Frontal cortex (tissue), 4 donors: ENCODE data around the gene EFNA5. TPM values are rescaled to one million over a fixed set of nuclear protein-coding genes. Genes with fewer than 3 reads are reported as not detected.

Experiments
- DNase-seq, 2 donors: peaks; one replicate each; pipeline ENCODE4 v3.0.0; 2012; ENCODE audit warnings: low spot score in 2 of 2
- FAIRE-seq: peaks from 2 replicates; lab custom pipeline; 2012; peaks lifted over from hg19 to GRCh38; lab: Jason Lieb, UNC
- total RNA-seq: library from RNA; depleted of rRNA; stranded (reverse); fragments of >200 nt; gene quantifications from one replicate; pipeline ENCODE4 v1.2.3, GENCODE V29; 2014
- donor health status: control.
- donor health status: control.
- donor health status: control.

EFNA5 gene
- total RNA-seq: 13.5 TPM

DNA sequence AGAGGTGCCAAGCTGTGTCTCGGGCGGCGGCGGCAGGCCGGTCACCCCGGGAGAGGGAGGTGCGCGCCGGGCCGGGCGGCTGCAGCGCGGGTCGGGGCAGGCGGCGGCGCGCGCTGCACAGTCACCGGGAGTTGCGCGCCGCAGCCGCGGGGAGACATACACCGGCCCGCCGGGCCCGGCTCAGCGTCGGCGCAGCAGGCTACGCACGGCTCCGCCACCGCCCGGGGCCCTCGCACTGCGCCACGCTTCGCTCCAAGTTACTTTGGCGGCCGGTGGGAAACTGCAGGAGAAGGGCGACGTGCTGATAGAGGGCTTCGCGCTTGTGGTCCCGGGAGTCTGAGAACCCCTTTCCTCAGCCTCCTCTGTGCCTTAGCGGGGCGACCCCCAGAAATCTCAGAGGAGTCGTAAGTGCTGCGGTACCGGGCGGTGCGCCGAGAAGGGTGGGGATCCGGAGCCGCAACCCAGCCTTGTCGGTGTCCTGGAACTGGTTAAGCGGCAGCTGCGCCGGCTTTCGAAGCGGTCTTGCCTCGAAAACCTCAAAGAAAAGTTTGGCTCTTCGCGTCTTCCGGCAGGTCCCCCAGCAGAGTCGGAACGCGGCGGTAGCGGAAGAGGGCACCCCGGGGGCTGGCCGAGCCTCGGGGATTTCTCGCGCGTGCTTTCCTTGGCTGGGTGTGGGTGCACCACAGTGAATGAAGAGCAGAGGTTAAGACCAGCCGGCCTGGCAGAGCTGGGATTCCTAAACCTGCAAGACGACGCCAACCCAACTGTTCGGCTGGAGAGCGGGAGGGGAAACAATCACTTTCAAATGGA lies at the start of gene EFNA5:
EFNA5 (minus strand) TSS at position 6 of the 810 bp plus-strand sequence.
- DNase-seq (peak; percentile 16 to 43), FAIRE-seq (no peak)

DNA sequence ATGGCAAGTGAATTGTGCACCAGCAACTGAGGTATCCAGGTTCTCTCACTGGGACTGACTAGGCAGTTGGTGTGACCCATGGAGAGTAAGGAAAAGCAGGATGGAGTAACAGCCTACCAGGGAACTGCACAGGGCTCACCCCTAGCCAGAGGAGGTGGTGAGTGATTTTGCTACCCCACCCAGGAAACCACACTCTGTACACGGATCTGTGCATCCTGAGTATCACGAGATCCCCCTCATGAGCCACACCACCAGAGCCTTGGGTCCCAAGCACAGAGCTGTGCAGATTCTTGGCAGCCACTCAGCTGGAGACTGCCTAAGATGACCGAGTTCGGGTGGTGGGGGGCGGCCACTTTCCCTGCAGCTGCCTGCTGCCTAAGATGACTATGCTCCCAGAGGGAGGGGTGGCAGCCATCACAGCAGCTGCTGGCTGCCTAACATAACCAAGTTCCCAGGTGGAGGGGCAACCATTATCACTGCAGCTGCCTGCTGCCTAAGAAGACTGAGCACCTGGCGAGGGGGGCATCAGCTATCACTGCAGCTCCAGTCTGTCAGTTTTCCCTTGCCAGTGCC lies 48.4 kb upstream of the EFNA5 start:
- FAIRE-seq: no peak
- DNase-seq: no peak

DNA sequence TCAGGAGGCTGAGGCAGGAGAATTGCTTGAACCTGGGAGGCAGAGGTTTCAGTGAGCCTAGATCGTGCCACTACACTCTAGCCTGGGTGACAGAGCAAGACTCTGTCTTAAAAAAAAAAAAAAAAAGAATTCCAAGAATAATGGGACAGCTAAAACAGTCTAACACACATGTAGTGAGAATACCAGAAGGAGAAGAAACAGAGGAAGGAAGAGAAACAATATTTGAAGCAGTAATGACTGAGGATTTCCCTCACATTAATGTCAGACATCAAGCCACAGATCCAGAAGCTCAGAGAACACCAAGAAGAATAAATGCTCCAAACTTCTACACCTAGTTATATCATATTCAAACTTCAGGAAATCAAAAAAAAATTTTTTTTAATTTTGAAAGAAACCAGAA lies 47.1 kb upstream of the EFNA5 start:
- DNase-seq: no peak
- FAIRE-seq: no peak

DNA sequence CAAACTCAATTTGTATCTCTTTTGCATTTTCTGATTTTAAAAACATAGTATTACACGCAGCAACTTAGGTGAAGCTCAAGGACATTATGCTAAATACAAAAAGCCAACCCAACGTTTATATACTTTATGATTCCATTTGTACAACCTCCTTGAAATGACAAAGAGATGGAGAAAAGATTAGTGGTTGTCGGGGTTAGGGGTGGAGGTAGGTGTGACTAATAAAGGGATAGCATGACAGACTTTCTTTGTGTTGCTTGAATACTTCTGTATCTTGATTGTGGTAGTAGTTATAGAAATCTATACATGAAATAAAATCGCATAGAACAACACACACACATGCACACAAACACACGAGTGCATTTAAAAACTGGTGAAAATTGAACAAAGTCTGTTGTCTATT lies 42.5 kb upstream of the EFNA5 start:
- FAIRE-seq: no peak
- DNase-seq: no peak

DNA sequence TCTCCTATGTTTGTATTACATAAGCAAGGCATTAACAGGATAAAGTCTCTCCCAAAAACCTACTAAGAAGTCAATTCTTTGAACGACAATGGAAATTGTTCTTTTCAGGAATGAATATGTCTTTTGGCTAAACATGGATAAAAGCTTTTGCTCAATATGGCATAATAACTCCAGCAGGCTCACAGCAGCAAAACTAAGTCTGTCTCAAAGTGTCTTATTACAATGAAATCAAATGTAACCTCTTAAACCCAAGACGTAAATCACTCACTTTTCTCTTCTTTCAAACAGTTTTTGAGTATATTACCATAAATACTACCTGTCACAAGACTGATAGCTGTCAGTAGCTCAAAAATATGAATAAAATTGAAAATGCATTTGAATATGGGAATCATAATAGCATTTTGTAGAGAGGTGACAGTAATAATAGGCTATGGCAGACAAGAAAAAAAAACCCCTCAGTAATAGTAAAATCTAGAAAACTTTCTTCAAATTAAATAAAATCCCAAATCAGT lies 41.7 kb upstream of the EFNA5 start:
- FAIRE-seq (no peak), DNase-seq (no peak)

DNA sequence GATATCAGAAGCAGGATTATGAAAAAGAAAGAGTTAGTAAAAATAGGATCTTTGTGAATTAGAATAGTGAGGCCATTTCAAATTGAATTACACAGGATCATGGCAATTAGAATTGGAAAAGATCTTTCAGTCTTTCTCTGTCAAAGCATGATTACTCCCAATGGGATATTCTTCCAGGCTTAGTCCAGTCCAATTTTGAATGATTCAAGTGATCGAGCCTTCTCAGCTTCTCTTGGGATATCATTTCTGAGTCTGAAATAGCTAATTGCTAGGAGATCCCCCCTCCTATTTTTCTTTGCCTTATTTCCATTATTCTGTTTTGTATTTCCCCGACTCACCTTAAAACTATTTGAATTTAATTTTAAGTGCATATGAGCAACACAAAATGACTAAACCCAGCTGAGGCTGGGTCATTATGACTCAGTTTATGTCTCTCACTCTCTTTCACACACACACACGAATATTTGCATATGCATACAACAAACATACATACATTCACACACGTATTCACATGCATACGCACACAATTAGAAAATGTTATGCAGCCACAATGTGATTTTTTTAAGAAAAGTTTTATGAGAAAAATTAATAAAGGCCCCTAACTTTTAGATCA lies 34.8 kb upstream of the EFNA5 start:
- FAIRE-seq (no peak), DNase-seq (no peak)

DNA sequence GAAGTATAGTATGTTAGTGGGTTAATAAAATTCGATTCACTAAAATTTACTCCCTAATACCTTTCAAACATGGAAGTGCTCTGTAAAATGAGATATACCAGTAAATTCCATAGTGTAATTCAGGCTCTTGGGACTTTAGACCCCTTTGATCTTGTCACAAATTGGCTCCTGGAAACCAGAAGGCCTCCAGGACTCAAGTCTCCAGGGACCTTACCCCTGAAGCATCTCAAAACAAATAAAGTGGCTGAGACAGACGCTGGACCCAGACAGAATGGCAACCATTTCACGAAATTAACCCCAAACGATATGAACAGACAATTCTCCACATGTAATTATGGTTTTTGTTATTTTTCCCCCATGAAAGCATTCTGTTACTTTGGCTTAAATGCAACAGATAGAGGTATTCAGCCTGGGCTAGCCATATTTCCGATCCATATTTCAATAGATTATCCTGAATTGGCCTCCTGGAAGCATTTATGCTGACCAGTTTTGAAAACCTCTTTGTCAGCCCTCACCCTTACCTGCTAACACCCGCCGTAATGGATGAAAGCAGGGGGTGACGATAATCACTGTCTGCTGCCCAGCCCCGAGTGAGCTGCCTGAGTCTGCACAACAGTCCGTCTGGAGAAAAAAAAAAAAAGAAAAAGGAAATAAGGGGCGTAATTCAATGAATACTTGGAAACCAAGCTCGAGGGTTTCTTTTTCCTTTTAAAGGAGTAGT lies 34.1 kb upstream of the EFNA5 start:
- FAIRE-seq (no peak), DNase-seq (no peak)

DNA sequence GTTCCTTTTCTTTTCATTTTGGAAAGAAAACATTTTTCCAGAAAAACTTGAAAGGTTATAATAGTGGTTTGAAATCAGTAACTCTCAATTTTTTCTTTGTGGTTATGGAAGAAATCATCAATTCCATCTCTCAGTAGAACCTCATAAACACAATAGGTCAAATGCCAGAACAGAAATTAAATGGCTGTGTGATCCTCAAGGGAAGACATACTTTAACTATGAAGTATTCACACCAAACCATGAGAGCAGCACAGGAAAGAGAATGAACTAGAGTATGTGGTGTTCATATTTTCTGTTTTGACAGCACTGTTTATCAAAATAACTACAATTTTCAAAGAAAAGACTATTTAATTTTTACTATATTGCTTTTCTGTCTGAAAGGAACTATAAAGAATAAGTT lies 29.7 kb upstream of the EFNA5 start:
- no peak for FAIRE-seq
- DNase-seq: no peak

DNA sequence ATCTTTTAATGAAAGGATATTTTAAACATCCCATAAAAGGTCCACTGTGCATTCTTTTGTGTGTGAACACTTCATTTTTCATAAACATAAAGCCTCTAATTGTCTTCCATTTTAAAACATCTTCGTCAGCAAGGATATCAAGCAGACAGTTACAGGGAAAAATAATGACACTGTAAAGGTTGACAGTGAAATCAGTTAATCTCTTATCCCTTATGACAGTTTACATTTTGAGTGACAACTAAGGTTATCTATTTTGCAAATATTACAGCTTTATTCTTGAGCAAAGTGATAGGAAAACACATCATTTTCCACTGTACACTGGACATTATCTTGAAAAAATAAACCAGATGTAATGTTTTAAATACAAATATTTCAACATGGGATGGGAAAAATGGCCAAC lies 28.7 kb upstream of the EFNA5 start:
- FAIRE-seq (no peak), DNase-seq (no peak)

DNA sequence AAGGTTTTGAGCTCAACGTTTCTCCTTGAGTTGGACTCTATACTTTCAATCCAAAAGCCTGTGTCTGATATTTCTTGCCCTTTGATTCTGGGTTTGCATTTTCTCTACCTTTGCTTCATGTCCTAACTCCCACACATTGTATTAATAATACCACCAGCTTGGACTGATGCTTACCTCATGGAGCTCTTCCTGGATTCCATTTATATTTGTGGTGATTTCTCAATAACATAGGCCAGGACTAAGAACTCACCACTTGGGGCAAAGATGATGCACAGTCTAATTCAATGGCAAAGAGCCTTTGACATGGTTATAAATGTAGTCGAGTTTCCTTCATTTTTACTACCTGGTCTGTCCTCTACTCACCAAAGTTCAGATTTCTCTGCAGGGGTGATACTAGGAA lies 27.5 kb upstream of the EFNA5 start:
- no peak for DNase-seq
- FAIRE-seq: no peak

DNA sequence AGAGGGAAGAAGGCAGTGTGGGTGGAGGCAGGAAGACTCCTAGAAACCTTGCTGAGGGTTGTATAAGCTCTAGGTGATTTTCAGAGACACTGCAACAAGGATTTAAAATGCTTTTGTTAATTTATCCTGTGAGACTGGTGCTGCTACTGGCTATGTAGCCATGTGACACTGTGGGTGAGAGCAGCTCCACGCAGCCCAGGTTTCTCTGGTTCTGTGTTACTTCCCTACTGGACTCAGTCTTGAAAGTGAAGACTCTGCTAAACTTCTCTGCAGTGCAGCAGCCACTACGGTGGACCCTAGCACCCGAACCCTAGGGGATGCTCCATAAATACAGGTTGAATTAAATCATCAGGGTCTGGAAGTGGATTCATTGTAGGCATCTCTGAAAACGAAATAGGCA lies 25.8 kb upstream of the EFNA5 start:
- FAIRE-seq: no peak
- DNase-seq: no peak

DNA sequence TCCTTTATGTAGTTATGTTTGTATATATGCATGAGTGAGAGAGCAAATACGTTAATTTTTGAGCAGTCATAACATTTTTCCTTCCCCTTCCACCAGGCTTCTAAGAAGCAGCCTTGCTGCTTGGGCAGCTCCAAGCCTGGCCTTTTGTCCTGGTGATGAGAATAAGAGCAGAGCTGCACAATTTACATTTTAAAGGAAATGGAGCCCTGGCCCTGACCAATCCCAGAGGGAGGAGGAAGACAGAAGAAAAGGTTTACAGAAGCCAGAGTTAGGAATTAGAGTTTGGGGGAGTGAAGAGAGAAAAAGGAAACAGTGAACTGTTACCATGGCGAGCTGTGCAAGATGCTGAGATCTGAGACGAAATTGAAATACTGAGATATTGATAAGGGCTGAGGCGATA lies 25.3 kb upstream of the EFNA5 start:
- DNase-seq (no peak), FAIRE-seq (no peak)

DNA sequence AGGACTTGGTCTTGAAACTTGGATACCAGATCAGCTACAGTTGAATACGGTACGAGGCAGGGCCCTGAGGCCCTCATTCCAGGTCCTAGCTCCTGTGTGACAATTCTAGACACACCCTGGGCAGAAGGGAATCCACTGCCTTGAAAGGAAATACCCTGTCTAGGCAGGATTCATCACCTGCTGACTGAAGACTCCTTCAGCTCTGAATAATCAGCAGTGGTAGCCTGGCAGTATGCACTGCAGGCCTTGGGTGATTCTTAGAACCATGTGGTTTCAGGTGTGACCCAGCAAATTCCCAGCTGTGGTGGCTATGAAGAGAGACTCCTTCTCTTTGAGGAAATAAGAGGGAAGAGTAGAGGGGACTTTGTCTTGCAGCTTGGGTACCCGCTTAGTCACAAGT lies 17.2 kb upstream of the EFNA5 start:
- no peak for DNase-seq
- FAIRE-seq: no peak

DNA sequence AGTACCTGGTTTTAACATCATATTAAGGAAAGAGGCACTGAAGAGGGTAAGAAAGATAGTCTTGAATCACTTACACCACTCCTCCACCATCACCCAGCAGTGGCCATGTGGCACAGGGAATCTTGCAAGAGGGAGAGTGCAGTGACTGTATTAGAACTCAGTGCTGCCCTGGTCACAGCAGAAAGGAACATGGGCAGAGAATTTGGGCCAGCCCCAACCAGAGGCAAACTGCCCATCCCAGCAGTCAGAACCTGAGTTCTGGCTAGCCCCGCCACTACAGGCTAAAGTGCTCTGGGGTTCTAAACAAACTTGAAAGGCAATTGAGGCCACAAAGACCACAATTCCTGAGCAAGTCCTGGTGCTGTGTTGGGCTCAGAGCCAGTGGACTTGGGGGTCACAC lies 16.7 kb upstream of the EFNA5 start:
- no peak for FAIRE-seq

DNA sequence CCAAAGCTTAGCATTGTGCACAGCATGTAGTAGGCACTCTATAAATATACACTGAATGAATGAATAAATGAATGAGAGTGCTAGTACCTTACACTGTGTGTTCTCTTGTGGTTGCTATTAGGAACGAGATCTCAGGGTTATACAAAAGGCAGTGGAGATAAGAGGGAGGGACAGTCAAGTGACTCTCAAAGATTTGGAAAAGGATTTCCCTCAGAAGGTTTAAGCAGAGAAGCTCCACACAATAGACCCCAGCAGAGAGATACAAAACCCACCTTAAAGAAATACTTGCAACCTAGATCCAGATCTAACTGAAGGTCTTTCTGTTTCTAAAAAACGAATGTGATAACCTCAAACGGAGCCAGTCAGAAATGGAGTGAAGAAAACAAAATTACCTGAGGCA lies 11.8 kb upstream of the EFNA5 start:
- FAIRE-seq (no peak), DNase-seq (no peak)

More for the DNA sequence above, 16.7 kb upstream of the EFNA5 start:
- no peak for DNase-seq

DNA sequence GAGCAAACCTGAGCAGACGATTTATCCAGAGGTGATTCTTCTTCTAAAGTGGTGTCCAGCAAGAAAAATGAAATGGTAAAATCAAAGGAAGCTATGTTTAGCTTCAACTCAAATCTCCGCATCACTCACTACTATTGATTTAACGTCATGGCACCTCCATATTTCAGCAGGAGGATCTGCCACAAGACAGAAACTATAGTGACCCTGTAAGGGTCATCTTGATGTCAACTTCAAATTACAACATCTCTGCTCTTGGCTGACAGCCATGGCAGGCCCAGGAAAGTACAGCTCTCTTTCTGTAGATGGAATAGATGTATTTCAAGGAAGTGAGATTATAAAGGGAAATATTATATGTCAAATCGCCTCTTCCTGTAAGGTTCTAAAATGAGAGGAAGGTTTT lies 10.1 kb upstream of the EFNA5 start:
- DNase-seq (no peak), FAIRE-seq (no peak)

DNA sequence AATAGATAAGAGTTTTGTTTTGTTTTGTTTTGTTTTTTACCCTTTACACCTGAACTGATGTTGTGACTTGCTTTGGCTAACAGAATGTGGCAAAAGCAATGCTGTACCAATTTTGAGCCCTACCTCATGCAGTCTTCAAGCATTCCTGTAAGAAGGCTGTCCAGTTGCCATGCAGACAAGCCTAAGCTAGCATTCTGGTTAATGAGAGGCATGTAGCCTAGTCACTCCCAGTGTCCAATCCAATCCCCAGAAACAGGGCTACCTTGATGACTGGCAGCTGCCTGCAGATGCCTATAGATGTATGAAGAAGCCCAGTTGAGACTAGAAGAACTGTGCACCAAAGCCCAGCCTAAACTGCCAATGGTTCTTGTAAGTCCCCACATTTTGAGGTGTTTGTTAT lies 9.4 kb upstream of the EFNA5 start:
- DNase-seq: no peak
- FAIRE-seq: no peak

DNA sequence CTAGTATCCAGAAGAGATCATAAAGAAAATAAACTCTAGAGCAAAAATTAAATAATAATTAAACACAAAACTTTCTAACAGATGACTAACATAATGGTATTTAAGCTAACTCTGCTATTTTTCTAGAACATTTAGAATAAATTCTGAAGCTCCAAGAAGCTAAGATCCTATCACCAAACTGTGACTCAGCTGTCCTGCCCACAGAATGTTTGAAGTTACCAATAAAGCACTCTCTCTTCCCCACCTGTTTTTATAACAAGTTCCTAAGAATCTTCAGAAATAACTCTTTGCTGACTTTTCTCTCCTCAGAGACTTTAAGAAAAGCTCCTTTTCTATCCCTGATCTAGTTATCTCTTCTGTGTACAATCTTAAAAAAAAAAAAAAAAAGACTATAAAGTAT lies 6.0 kb upstream of the EFNA5 start:
- DNase-seq: no peak
- no peak for FAIRE-seq

DNA sequence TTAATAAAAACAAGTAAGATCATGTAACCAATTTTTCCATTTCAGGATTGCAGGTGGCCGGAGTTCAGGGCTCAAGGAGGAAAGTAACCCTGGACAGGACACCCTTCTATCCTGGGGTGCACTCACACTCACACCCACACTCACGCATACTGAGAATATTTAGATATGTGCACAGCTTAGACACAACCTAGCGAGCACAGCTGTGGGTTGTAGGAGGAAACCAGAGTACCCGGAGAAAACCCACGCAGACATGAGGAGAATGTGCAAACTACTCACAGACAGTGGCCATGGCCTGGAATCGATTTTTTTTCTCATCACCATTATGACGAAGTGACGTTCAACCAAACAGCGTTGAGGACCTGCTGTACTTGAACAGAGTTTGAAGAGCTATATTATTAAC lies 4.5 kb upstream of the EFNA5 start:
- no peak for DNase-seq
- FAIRE-seq: no peak

DNA sequence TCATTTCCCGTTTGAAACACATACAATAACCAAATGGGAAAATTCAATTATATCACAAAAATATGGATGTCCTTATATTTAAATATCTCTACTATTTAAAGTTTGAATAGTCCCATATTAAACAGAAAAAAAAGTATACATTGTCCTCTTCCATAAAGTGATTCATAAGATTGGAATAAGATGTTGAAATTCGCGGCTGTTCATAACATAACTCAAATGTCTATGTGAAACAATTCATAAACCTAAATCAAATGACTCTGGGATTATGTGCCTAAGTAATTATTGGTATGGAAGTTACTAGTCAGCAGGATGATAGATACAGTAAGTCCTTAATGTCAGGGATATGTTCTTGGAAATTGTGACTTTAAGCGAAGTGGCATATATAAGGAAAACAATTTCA lies 3.9 kb upstream of the EFNA5 start:
- DNase-seq: no peak

More for the DNA sequence above, 3.9 kb upstream of the EFNA5 start:
- FAIRE-seq: no peak
